Adrenal gland (tissue), 5 donors: Measurements from ENCODE around the gene LMBRD2.

Source experiments
- POLR2A ChIP-seq, 2 donors: fragments of 450-650 bp; IDR thresholded peaks; one replicate each; pipeline ENCODE4 v1.6.1; 2017; ENCODE audit warnings: antibody characterized with exemption in 2 of 2, mild to moderate bottlenecking in 2 of 2, moderate library complexity in 1 of 2
- TF ChIP-seq, protein P1 (sequence below), 6 experiments: fragments of 450-650 bp in 4 of 6; fragments of 200-600 bp in 2 of 6; sonication (generic) in 1 of 6; IDR thresholded peaks; 1 replicate in 5 of 6; 2 replicates in 1 of 6; pipeline versions ENCODE4 v1.5.1 to v1.8.0; 2016 to 2021; ENCODE audit warnings: antibody characterized with exemption in 6 of 6, mild to moderate bottlenecking in 2 of 6, moderate library complexity in 1 of 6
- donor health status: DM: no; HTN: no; CAD: no.

DNA sequence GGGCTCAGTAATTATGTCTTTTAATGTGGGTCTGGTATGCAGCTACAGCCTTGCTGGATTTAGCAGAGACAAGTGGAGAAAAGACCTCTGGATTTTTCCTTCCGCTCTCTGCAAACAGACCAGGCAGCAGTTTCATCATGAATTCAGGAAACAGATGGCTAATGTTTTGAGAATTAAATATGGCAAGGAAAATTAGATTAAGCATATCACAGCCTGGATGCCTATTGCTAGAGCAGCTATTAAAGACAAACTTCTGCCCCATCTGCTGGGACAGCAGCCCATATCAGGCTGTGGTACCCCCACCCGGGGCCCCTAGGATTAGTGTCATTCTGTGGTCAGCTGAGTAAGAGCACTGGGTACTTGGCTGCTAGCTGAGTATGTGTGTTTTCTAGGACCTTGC lies 6.5 kb upstream of the LMBRD2 start:
- no peak for TF ChIP-seq POLR2A (IDR thresholded peaks at IDR 0.05)
- TF ChIP-seq, protein P1, sequence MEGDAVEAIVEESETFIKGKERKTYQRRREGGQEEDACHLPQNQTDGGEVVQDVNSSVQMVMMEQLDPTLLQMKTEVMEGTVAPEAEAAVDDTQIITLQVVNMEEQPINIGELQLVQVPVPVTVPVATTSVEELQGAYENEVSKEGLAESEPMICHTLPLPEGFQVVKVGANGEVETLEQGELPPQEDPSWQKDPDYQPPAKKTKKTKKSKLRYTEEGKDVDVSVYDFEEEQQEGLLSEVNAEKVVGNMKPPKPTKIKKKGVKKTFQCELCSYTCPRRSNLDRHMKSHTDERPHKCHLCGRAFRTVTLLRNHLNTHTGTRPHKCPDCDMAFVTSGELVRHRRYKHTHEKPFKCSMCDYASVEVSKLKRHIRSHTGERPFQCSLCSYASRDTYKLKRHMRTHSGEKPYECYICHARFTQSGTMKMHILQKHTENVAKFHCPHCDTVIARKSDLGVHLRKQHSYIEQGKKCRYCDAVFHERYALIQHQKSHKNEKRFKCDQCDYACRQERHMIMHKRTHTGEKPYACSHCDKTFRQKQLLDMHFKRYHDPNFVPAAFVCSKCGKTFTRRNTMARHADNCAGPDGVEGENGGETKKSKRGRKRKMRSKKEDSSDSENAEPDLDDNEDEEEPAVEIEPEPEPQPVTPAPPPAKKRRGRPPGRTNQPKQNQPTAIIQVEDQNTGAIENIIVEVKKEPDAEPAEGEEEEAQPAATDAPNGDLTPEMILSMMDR (IDR thresholded peaks at IDR 0.05) = no peak
